DMS114 treated with DMSO at 0.1 percent for 48 hours (cell line): ENCODE results near the gene TFF1.

ENCODE experiments used
- DNase-seq: peaks from one replicate; lab custom pipeline; 2025; ENCODE audit not compliant: unreplicated experiment; lab: John Stamatoyannopoulos, UW

Gene TFF1

DNA sequence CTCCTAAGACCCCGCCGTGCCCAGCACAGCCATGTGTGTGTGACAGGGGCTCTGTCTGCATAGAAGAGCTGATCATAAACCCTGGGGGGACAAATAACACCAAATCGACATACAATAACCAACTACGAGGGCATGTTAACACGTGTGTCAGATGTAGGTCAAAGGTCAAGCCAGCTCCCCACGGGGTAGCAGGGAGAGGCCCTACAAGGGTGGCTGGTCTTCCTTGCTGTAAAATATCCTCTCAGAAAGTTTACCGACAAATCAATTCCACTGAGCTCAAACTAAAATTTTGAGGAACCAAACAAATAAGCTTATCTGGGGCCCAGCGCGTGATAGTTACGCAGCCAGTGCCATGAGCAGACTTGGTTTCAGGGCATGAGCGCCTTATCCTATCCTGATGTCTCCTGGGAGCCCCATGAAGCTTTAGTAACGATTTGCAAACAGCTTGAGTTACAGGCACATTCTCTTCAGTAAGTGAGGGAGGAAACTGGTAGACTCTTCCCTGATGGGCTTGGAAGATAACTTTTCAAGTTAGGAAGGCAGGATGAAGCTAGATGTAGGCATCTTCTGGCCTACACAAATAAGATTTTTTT is 32.2 kb upstream of the TFF1 start:
- DNase-seq = no peak

DNA sequence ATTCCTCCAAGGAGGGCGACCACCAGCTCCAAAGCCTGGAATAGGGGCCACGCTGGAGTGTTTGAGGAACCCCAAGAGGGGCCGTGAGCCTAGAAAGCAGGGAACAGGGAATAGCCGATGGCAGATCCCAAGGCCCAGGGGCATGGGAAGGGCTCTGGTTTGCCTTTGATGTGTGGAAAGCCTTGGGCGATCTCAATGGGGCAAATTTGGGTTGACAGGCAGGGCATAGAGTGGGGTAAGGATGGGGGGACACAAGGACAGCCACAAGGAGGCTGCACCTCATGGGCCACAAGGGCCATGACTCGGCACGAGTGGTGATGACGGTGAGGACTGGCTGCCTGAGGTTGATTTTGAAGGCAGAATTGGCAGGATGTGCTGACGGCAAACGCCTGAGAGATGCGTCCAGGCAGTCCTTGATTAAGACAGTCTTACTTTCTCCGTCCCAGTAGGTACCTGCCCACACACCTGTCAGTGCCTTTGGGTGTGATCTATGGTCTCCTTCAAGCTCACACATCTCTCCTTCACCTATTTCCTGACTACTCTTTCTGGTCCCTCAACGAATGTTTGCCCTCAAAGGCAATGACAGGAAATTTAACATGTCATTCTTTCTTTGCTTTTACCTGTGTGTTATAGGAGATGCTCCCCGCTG is 31.5 kb upstream of the TFF1 start:
- DNase-seq = no peak

DNA sequence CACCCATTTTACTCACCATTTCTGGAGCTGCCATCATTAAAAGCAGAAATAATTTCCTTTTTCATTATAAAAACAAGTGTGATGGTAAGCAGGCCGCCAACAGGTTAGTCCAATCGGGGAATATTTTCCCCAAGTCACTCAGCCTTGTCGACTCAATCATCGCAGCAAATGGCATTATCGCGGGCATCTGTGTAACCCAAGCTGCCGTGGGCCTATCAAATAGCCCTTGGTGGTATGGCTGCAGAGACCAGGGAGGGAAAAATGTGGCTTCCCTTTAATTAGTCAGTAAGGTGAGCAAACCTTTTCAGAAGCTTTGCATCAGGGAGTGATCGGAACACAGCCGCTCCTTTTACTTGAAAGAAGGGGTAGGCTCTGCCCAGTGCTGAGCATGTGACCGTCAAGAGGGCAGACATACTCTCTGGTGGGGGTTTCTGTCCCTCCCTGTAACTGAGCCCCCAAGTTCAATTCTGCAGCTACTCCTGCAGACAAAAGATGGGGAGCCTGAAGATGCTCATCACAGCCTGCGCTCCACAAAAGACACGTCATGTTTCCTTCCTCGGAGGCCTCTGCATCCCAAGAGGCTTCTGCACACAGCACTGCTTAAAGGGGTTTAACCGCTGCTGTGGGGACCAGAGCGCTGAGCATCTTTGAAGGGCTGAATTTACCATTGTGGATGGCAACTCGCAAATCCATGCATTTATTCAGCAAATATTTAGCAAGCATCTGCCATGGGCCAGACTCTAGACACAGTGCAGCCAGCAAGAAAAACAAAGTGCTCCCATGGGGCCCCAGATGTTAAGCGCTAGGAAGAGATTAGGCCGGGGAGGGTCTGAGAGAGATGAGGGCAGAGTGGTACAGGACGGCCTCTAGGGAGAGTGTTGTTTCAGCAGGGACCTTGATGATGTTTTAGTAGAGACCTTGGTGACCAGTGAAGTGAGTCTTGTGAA is 30.7 kb upstream of the TFF1 start:
- no peak for DNase-seq

DNA sequence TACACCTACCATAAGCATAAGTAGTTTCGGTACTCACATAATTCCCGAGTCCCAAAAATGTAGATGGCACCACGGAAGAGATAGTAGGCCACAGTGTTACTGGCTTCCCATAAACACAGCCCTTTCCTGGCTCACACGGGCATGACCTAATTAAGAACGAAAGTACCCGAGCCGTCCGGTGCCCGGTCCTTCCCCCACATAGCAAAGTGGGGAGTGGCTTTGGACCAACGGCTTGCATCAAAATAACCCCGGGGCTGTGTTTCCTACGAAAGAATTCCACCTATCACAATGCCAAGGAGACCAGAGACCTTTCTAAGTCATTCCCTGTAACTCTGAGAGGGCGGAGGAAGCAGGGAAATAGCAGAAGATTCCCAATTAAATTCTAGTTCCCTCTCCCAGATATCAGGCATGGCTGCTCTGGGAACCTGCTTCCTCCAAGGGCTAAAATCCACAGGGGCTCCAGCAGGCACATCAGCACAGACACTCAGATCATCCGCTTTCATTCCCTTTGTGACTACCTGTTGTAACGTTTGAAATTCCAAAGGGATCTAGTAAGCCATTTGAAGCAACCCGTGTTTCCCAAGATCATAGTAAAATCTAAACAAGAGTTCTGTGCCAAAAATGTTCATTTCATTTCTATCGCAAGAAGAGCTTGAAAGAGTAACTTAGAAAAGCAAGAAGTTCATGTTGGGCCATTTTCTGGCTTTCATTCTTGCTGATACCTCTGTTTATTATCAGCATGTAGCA is 29.7 kb upstream of the TFF1 start, which contains the start of gene TMPRSS3:
TMPRSS3 (minus strand) TSS at position 148 of the 747 bp plus-strand sequence. CDS start 635 bp downstream, outside the sequence.
- no peak for DNase-seq

DNA sequence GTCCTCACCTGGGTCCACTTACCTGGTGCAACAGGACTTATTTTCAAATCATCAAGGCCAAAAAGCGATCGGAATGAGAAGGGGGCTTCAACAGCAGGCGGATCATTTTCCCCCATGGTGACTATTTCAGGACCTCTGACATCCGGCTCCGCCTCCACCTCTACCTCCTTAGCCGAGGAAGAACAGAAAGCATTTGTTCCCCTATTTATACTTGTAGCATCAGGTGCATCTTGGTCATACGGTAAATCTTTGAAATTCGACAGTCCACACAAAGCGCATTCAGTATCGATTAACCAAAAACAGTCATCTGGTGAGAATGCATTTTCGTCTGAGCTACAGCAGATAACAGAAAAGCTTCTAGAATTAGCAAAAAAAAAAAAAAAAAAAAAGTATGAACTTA is 29.0 kb upstream of the TFF1 start:
- DNase-seq = no peak

DNA sequence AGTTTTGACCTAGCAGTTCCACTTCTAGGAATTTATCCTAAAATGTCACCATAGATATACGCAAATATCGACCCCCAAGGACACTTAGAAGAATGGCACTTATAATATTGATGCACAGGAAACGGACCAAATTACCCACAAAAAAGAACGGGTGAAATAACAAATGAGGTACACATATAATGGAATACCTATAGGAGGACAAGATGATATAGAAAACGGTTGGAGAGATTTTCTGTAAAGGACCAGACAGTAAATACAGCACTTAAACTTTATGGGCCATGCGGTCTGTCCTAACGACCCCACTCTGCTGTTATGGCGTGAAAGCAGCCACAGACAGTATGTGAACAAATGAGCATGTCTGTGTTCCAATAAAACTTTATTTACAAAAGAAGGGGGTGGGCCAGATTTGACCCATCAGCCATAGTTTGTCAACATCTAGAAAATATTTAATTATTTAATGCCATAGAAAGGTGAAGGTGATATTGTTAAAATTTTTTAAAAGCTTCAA is 27.2 kb upstream of the TFF1 start:
- no peak for DNase-seq

DNA sequence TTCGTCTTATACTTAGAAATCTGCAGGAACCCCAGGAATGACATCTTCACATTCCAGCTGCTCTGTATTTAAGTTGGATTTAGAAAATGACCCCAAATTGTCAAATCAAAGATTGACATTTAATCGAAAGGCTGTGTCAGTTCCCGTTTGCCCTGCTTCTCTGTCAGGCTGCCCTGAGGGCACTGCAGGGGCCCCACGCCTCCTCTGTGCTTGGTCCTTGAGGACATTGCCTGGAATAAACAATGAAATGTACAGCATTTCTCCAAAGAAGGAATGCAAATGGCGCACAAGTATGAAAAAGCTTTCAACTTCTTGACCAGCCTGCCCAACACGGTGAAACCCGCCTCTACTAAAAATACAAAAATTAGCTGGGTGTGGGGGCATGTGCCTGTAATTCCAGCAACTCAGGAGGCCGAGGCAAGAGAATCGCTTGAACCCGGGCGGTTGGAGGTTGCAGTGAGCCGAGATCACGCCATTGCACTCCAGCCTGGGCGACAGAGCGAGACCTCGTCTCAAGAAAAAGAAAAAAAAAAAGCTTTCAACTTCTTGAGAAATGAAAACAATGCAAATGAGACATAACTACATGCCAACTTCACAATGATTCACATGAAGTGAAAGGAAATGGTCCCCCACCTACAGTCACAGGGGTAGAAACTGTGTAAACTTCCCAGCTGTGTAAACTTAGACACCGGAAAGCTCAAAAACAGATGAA is 26.6 kb upstream of the TFF1 start:
- no peak for DNase-seq

DNA sequence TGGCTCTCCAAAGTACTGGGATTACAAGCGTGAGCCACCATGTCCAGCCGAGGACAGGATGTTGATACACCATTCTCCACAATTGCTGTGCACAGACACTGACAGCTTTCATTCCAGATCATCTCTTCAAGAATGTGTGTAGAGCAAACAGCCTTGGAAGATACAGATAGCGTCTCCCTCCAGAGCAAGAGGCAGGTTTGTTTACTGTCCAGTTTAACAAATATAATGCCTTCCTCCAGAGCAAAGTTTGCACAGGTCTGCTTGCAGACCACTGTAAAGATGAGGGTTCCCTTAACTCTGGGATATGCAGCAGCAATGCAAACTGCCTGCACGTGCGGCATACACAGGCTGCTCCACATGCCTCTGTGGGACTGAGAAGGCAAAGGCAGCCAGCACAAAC is 25.0 kb upstream of the TFF1 start:
- no peak for DNase-seq

DNA sequence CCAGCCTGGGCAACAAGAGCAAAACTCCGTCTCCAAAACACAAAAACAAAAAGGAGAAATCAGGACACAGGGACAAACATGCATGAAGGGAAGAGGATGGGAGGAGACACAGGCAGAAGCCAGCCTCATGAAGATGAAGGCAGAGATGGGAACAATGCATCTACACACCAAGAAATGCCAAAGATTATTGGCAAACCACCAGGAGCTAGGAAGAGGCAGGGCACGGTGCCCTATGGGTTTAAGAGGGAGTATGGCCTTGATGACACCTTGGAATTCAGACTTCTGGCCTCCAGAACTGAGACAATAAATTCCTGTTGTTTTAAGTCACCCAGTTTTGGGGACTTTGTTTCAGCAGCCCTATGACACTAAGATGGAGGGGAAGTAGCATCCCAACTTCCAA is 24.4 kb upstream of the TFF1 start:
- DNase-seq = no peak

DNA sequence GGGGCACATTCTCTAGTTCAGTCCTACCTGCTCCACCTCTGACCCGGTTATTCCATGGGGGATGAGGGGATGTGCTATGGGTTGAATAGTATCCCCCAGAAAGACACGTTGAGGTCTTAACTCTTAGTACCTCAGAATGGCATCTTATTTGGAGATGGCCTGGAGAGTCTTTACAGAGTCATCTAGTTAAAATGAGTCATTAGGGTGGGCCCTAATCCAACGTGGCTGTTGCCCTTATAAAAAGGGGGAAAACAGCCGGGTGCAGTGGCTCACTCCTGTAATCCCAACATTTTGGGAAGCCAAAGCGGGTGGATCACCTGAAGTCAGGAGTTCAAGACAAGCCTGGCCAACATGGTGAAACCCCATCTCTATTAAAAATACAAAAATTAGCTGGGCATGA is 23.9 kb upstream of the TFF1 start:
- no peak for DNase-seq

DNA sequence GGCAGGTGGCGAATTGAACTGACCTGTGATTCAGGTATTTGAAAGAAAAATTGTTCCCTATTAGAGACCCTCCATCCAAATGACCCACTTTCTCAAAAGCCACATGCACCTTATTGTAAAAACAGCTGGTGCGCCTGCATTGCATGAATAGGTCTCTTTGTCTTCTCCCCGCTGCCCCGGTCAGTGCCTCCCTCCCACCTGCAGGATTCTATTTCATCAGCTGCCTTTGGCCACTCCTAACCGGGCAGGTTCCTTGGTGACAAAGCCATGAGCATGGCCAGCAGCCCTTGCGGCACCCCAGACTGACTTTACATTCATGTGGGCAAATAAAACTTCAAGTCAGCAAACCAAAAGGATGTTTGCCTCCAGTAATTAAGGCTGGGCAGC is 23.1 kb upstream of the TFF1 start:
- no peak for DNase-seq

DNA sequence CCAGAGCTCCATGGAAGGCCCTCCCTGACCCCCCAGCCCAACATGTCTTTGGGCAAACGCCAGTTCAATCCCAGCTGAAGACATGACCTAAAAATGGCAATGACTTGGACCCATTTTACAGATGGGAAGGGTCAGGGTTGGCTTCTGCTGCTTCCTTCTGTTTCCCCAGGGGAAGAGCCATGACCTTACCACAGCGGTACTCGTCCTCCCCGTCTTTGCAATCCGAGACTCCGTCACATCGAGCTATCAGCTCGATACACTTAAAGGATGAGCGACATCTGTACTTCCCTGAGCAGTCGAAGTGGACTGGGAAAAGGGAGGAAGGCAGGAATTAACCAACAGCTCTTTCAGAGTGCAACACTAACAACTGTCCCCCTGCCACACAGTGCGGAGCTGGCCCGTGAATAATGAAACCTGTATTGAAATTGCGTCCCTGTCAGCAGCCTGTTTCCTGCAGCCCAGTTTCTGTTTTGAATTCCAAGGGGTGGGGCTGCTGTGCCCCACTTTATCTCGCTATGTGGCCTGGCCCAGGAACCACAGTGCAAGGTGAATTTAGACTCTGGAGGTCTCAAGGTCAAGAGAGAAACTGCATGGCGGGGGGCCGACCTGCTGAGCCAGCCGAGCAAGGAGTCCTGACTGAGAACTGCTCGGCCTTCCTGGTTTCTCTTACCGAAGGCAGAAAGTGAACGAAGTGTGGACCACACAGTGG is 22.6 kb upstream of the TFF1 start:
- no peak for DNase-seq

DNA sequence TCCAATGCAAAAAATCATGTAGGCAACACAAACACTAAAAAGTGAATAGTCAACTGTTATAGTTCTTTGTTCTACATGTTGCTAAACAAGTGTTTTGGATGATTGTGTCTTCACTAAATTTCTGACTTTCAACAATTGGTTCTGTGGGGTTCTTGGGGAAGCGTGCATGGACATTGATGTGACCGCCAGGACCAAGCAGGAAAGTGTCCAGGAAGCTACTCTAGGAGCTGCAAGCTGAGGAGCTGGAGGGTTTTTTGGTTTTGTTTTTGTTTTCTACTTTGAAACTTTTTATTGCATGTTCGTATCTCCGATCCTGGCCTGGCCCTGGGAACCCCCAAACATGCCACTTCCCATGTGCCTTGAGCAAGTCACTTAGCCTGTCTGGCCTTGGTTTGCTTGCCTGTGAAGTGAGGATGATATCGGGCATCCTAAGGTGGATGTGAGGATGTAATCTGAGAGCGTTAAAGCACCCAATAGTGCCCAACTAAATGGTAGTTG is 21.6 kb upstream of the TFF1 start:
- DNase-seq = no peak

DNA sequence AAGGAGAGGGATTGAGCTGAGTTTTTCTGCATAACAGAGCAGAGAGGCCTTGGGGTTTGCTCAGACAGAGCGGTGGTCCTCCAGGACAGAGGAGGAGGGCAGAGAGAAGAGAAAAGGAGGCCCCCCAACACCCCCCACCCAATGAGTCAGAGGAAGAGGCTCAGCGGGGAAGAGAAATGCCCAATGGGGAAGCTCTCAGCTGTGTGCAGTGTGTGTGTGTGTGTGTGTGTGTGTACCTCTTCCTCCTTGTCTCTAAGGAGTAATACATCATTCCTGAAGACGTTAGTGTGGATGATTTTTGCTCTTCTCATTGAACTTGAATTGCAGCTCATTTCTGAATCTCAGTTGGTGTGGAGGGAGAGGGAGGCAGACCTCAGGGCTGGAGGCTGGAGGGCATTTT is 20.8 kb upstream of the TFF1 start:
- DNase-seq = no peak

DNA sequence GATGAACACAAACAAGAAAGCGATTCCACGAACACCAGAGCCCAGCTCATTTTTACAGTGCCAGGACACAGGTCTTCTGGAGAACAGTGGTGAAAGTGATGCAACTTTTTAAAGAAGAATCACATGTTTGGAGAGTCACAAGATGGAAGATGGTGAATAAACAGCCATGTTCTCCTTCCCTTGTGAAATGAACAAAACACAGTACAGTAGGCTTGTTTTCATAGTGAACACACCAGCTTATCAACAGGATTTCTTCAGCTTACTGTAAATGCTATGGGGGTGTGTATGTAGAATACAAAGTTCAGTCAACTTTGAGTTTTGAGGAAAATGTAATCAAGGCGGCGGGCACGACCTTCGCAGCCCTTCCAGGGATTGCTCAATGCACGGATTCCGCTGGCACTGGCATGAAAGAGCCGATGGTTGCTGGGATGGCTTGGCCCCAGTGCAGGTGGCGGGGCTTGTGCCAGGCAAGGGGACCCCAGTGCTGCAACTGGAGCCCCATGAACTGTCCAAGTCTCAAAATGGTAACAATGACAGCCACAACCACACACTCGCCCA is 19.8 kb upstream of the TFF1 start:
- DNase-seq = no peak

DNA sequence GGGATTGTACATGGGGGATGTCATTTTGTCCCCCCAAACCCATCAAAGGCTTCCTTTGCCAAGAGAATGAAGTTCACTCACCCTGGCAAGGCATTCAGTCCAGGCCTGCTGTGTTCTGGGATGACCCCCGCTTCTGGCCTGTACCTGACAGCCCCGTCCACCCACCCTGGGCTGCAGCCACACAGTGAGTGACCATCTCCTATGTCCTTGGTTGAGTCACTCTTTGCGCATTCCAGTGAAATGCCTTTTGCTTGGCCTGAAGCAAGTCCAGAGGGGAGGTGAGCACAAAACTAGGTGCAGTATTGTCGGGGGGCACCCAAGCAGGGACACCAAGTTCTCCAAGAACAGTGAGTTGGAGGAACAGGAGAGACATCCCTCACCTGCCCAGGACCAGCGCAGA is 19.3 kb upstream of the TFF1 start:
- DNase-seq = no peak

DNA sequence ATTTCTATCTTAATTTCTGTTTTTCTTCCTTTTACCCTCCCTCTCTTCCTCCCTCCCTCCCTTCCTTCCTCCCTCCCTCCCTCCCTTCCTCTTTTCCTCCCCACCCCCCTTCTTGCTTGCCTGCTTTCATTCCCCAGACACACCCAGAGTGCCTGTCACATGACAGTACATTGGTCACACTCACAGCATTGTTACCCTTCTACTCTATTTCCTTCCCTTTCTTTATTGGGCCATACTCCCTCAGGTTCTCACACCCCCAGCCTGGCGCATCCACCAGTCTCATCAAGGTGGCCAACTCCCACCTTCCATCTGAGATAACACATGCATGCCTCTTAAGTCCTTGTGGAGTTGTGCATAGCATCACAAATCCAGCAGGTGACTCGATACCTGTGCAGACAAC is 18.7 kb upstream of the TFF1 start:
- DNase-seq = no peak

DNA sequence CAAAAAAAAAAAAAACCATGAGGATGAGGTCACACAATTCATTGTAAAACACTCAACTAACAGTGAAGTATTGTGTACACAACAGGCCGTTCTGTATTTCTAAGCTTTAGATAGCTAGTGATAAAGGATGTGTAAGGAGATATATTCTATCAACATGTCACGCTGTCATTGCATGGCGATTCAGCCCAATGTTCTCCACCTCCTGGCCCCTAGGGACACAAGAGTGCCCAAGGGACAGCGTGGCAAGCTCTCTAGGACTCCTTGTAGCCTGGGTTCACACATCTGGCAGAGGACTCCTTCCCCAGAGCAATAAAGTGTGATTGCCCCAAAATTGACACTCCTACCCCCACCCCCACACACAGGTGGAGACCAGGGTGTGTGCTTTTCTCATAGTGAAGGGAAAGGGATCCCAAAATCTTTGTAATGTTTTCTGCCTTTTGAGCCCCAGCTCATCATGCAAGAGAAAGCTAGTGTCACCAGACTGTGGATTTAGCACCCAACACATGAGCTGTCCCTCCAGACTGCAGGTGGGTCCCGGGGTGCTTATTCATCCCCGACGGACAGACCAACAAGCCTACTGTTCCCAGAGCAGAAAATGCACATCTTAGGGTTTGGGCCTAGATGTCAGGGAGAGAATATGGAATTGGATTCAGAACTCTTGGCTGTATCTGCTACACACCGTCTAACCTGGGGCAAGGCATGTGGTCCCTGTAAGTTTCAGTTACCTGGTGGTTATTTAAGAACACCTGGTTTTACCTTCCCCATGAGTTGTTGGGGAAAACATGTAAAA is 18.0 kb upstream of the TFF1 start:
- no peak for DNase-seq

DNA sequence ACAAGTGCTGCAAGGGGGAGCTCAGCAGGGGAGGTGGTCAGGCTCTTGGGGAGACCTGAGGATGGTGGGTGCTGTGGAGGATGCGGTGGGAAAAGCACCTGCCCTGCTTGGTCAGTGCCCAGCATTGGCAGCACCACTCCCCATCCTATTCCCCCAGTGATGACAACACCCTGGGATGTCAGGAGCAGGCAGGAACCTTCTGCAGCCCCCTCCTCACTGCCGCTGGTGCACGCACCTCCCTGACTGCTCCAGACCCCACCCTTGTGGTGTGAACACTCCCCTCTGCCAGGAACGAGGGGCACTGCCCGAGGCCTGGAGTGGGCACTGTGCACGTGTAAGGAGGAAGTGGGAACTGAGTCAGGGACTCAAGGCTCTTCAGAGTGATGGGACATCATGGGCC is 17.0 kb upstream of the TFF1 start:
- DNase-seq = no peak
